SH-SY5Y (cell line): ENCODE measurements around the gene GPBP1L1.

ENCODE experiments used
- GATA2 ChIP-seq: IDR thresholded peaks from 2 replicates; pipeline ENCODE4 v1.6.1; 2011; ENCODE audit warnings: mild to moderate bottlenecking, low read depth, low read length
- GATA3 ChIP-seq: IDR thresholded peaks from 2 replicates; pipeline ENCODE4 v1.6.1; 2011; ENCODE audit warnings: low read depth, mild to moderate bottlenecking, low read length, moderate library complexity

DNA sequence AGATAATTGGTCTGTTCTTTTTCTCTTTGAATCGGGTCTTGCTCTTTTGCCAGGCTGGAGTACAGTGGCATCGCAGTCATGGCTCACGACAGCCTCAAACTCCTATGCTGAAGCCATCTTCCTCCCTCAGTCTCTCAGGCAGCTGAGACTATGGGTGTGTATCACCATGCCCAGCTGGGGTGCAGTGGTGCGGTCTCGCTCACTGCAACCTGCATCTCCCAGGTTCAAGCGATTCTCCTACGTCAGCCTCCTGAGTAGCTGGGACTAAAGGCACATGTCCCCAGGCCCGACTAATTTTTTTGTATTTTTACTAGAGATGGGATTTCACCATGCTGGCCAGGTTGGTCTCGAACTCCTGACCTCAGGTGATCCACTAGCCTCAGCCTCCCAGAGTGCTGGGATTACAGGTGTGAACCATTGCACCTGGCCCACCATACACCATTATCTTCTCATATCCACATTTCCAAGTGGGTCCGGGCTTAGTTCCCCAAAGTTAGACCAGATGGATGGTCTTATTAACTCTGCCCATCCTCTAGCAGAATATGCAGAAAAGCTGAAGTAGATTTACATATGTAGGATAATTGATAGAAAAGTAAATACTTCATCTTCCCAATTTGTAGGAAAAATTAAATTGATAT is 75.6 kb downstream of the GPBP1L1 start:
- TF ChIP-seq GATA3 (no peak), GATA2 (no peak)
